Brain pericyte (primary cell): Measurements from ENCODE around the gene ATG10.

Experiments used
- DNase-seq: peaks from one replicate; pipeline ENCODE4 v3.0.0-alpha.2; 2012; ENCODE audit warnings: low read depth, low spot score

Gene ATG10

DNA sequence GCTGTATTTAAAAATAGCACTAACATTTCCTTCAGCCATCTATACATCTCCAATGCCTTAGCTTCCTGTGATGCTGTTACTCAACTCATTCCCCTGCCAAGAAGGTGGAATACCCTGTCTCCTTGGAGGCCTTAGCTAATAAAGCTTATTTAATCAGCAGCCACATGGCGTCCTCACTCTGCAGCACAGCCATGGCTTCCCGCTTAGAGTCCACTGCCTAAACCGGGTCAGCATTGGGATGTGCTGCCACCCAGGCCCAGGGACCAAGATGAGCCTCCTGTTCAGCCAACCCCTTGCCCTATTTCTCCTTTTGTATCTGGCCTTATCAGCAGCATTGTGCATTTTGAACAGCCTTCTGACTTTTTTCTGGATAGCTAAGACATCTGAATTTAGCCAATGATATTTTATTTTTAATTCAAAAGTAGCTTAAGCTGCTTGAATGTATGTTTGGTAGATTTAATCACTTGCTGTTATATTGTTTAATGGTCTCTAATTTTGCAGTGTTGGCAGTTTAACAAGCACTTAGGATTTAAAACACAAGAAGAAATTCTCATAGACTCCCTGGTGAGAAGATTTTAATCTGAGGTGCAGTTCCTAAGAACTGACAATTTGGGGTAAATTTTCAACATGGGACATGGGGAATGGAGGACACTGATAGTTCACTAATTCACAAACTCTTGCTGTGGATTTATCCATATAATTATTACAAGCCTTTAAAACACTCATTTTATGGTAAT lies 193.3 kb downstream of the ATG10 start:
- DNase-seq = no peak

DNA sequence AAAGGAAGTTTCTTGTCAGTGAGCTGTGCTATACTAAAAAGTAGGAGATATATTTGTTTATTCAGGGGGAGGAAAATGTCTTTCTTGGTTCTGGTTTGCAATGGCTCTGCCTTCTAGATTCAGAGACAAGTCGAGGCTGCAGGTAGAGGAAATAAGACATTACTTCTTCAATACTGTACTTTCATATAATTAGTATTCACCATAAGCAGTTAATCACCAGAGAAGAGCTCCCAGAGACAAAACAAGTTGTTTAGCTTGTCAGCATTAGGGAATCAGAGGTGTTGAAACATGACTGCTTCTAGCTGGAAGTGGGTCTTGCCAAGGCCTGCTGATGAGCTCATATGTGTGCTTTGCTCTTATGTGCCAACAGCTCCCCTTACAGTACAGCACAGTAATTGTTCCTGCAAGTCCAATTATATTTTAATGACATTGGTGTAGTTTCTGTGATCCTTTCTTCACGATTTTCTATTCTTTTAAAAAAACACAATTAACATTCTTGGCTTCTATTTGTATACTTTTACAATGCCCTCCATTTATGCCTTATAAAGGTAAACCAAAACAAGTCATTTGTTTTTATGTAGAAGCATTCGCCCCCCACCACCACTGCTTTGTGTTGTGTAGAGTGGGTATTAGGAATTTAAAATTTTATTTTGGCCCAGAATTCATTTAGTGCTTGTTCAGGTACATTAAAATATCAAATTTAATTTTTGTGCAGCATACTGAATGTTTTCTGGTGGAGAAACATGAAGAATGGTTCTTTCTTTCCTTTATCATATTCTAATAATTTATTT lies 194.1 kb downstream of the ATG10 start:
- DNase-seq = peak; percentile 41

DNA sequence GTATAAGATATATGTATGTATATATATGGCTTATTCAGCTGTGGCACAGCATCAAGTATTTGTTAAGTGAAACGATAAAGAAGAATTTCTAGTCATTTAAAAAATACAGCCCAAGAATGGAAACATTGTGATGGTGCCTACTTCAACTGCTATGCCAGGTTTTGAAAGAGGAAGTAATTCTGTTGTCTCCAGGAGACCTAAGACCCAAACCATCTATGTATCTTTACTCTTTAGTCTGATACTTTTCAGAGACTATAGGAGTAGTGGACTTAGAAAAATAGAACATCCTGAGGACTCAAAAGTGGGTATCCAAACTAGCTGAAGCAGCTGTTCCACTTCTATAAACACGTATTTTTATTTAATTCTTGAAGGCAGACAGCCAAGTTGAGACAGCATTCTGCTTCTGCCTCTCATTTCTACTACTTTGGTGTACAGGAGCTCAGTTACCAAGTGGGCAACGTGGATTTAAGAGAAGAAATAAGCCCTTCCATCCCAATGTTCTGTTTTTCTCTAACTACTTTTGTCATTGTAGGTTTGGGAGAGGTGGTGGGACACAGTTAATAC lies 195.6 kb downstream of the ATG10 start:
- DNase-seq = no peak

DNA sequence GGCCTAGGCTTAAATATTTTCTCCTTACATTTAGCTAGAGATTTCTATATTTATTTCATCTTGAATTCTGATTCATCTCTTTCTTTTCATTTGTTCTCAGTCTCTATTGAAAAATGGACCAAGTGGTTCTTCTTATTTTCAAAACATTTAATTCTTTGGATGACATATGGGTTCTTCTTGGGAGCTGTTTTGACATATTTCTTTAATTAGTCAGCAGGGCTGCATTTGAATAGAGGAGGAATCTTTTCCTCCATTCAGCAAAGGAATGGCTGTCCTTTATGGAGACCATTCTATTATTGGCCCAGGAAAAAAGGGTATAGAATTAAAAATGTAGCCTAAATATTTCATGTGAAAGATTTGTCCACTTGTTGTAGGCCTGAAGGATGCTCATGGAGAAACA lies 196.5 kb downstream of the ATG10 start:
- no peak for DNase-seq

DNA sequence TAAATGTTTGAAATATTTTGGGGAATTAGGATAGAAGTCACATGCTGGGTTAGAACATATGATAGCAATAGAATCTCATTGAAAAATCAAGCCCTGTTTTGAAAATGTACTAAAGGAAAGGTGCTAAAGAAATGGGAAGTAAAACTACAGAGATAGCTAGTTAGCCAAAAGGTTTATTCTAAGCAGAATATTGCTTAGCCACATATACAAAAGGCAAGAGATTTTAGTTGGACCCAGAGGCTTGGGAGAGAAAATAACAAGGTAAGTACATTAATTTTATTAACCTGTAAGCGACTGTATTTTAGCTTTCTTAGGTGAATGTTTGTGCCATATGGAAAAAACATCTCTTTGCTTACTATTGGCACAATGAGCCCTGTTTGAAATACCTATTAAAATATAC lies 198.1 kb downstream of the ATG10 start:
- no peak for DNase-seq

DNA sequence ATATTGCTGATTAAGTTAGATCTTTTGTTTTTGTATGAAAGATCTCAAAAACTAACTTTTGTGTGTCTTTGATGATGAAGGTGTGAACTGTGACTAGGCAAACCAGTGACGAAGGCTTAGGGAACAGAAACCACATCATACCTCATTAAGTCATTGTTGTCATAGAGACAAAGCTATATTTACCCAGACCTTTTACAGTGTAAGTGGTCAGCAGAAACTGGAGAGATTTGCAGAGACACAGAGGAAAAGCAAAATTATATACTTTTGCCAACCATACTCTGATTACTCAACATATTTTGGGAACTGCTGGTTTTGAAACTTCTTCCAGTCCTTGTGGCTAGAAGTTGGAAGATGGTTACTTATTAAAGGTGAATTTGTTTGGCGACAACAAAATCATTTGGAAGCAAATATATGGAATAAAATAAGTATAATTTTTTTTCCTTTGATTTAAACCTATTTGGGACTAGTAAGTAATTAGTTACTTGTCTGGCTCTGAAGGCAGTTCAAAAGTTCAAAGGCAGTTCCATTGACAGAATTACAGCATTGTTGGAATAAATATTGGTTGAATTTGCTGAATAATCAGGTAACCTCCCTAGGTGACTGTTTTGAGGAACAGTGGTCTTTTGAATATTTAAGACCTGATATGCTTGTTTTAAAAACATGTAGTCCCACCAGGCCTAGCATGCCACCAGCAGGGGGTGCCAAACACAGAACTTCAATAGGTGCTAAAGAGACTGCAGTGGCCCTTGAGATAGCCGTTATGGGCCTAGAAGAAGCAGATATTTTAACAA lies 202.5 kb downstream of the ATG10 start:
- no peak for DNase-seq

DNA sequence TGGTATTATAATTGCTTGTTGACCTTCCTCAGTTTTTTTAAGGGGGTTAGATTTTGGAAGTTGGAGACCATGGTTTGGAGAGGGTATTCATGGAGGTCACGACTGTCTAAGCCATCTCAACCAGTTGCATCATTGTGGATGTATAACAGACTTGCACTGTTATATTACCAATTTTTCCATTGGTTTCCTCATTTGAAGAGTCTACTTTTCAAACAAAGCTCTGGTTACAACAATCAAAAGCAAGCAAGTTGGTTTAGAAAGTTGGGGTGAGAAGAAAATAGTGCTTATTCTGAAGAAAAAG lies 203.0 kb downstream of the ATG10 start:
- no peak for DNase-seq

DNA sequence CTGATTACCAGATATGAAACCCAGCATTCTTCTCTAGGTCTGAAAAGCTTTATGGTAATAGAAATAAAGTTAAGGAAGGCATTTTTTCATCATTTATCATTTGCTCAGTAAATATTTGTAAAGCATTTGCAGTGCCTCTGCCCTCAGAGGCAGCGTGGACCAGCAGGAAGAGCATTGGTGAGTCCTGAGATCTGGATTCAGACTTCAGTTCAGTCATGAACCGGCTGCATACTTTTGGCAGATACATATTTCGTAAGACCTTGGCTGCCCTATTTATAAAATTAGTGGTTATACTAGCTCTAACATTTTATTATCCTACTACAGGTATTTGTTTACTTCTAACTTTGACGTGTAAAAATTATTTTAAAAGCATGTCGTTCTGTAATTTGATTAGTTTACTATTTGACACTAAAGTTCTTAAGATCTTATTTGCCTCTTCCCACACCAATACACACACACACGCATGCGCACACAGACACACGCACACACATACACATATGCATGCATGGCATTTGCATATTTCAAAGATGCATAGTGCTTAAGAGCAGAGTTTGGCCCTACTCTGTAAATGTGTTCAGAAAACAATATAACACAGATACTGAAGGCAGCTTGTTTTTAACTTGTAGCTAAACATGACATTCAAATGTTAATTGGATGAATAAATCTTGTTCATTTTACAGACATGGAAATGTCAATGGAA lies 204.4 kb downstream of the ATG10 start:
- no peak for DNase-seq

DNA sequence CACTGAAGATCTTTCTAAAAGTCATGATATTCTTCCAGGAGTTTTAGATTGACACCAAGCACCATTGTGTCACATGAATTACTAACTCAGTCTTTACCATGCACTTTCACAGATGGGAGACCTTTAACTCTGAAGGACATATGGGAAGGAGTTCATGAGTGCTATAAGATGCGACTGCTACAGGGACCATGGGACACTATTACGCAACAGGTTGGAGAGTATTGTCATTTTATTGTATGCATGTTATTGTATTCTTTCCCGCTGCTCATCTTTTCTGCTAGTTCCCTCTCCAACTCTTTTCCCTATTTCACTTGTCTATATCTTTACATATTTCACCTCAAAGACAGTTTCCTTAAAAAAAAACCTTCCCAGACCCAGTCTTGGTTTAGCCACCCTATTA lies 206.6 kb downstream of the ATG10 start:
- no peak for DNase-seq

DNA sequence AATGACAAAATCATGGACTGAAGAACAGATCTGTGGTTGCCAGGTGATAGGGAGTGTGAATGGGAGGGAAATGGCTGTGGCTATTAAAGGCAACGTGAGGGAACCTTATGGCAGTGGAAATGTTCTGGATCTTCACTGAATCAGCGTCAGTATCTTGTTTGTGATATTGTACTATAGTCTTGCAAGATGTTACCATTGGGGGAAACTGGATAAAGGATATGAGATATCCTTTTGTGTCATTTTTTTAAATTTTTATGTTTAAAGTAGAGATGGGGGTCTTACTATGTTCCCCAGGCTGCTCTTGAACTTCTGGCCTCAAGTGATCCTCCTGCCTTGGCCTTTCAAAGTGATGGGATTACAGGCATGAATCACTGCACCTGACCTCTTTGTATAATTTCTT lies 210.8 kb downstream of the ATG10 start:
- DNase-seq = no peak

DNA sequence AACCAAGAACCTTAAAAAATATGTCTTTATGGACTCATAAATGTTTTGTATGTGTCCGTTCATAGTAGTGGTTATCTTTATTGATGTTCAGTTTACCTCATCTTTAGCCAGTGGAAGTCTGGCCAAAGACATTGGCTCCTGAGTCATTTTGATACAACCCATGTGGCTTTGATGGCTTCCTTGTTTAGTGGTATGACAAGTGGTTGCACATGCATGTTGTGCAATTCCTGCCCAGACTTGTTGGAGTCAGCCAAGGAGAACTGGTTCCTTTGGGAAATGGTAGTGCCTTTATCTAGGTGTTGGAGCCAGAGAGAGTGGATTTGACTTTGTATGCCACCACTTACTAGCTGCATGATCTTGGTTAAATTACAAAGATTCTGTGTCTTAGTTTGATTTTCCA lies 212.0 kb downstream of the ATG10 start:
- DNase-seq = no peak

DNA sequence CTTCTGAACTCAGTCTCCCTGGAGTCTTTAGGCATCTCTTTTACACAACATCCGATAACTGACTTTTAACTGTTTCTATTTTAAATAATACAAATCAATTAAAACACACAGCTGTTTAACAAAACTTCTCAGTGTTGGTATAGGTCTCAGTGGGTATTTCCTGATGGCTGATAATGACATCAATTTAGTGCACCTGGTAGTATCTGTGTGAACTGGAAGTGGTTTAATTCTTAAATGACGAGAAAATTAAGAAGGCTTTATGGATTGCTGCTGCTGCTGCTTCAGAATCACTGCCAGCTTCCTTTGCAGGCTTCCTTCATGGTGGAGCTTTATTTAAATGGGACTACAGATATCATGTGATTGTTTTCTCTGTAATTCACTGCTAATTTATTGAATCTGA lies 214.0 kb downstream of the ATG10 start:
- no peak for DNase-seq

DNA sequence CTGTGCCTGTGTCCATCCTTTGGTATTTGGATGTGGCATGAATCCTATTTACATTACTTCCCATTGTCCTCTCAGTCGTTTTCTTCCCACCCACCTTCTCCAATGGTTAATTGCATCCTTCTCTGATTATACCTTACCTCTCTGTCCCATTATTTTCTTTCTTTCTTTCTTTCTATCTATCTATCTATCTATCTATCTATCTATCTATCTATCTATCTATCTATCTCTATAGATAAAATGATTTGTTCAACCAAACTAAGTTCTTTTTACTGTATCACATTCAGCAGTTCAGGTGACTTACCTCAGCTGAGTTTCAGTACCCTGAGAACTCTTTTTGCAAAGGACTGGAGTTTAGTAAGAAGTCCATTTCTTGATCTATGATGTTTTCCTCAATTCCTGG lies 225.7 kb downstream of the ATG10 start:
- no peak for DNase-seq

DNA sequence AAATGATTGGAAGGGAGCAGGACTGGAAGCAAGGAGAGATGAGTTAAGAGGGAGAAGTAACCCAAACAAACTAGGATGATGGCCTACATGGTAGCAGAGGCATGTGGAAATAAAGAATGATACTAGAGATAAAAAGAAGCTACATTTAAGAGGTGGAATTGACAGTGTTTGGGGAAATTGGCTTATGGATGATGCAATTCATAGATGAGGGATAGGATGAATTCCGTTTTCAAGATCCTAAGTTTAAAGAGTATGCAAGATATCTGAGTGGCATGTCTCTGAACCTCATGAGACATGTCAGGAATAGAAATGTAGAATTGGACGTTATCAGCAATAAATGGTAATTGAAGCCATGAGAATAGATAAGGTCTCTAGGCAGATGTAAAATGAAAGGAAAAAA lies 232.7 kb downstream of the ATG10 start:
- no peak for DNase-seq

DNA sequence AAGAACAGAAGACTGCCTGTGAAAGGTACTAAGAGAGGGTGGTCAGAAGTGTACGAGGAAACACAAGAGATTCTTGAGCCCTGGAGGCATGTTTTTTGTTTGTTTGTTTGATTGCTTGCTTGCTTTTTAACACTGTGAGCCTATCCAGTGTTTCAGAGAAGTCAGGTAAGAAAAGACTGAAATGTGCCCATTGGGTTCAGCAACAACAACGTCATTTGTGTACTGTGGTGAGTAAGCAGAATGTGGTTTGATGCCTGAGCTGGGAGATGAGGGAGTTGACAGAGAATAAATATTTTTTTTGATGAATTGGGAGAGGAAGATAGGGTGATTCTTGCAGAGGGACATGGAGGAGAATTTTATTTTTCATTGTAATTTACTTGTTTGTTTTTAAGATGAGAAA lies 233.2 kb downstream of the ATG10 start:
- no peak for DNase-seq

DNA sequence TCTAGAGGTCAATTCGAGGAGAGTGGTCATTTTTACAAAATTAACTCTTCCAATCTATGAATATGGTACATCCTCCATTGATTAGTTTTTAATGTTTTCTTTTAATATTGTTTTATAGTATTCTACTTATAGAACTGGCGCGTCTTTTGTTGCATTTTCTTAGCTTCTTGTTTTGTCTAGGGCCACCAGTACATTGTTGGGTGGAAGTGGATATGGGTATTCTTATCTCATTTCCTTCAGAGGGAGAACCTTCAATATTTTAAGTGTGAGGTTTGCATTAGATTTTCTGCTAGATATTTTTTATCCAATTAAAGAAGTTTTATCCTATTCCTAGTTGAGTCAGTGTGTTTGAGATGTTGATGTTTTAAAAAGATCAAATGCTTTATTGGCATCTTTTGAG lies 236.5 kb downstream of the ATG10 start:
- no peak for DNase-seq

DNA sequence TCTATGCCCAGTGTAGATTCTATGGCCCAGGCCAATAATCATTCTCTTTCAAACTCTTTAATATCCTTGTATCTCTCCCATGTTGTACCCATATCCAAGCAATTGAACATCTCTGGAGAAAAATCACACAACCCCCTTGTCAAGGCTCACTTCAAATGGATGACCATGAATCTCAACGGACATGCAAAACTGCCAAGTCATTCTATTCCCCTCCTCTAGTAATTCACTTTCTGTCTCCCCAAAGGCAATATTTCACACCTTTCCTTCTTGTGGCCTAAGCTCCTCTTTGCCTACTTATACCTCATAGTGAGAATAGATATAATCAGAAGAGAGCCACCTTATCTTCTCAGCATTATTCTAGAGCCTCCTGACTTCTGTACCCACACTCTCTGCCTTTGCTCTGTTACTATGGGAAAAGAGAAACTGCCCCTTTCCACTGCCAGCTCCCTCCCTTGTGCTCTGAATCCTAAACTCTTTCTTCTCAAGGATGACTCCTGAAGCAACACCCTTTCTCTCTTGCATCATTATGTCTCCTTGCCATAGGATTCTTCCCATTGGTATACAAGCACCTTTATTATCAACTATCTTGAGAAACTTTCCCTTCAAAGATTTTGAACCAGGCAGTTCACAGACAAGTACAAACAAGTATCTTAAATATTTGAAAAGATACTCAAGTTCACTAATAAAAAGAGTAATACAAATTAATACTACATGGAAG lies 240.2 kb downstream of the ATG10 start:
- DNase-seq = no peak

DNA sequence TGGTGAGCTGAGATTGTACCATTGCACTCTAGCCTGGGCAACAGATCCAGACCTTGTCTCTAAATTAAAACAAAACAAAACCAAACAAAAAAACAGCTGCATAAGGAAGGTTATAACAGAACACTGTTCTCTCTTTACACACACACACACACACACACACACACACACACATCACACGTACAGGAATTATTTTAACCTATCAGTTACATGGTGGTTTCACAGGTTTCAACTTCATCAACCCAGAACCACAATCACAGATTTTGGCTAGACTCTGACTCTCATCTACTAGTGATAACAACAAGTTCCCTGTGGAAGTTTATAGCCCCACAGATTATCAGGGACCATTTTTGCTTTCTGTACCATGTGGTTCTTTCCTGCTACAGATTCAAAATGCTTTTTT lies 246.1 kb downstream of the ATG10 start:
- no peak for DNase-seq

DNA sequence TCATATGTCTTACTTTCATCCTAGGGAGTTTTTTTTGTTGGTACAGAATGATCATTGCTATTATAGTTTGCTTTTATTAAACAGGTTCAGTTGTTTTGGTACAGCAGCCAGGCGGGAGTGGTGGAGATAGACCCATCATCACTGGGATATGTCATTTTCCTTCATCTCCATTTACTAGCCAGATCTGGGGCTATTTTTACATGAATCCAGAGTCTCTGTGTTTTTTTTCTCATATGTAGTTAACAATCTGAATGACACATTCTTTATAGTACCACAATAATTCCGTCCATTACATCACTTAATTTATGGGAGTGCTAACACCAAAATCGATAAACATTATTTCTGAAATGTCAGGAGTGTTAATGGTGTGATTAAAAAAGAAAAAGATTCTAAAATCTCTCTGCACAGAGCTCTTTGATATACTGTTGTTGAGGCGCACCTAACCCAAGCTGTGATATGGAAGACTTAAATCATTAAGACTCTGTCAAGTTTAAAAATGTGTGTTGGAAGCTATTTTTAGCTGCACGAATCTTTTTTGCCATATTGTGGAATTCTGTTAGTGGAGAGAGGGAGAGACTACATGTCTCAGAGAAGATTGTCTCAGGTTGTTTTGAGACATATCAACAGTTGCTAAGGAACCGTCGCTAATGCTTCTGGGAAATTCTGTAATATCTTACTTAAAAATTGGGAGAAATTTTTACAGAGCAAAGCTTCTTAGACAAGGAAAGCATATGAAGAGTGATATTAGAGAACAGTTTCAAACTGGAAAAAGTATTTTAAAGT lies 246.7 kb downstream of the ATG10 start:
- no peak for DNase-seq

DNA sequence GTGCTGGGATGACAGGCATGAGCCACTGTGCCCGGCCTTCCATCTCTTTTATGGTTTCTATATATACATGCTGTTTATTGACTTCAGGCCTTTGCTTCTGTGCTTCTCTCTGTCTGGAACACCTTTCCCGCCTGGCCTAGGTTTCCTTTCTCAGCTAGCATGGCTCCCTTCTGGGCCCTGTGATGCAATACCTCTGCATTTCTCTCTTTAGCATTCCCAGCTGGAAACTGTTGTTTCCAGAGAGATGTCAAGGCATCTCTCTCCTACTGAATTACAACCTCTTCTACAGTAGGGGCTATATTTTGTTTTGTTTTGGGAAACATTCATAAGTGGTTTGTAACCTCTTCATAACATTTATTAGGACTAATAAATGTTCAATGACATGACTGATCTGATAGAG lies 249.2 kb downstream of the ATG10 start:
- DNase-seq = no peak
